GM12878 (cell line): ENCODE measurements around the gene RIOK1.

ENCODE experiments used
- EED ChIP-seq: sonication (generic); IDR thresholded peaks from 2 replicates; pipeline ENCODE4 v1.6.1; 2016; ENCODE audit warnings: antibody characterized with exemption, low read depth
- PML ChIP-seq: IDR thresholded peaks from 2 replicates; pipeline ENCODE4 v1.6.1; 2012; ENCODE audit warnings: low read length, inconsistent platforms
- POLR2A ChIP-seq: IDR thresholded peaks from 2 replicates; pipeline ENCODE4 v1.6.1; 2011; ENCODE audit warnings: low read depth, mild to moderate bottlenecking, low read length
- POLR2AphosphoS5 ChIP-seq: IDR thresholded peaks from 2 replicates; pipeline ENCODE4 v1.6.1; 2011; ENCODE audit warnings: mild to moderate bottlenecking, low read length, inconsistent platforms
- ZNF274 ChIP-seq: IDR thresholded peaks from one replicate; pipeline ENCODE4 v1.8.0; 2011; ENCODE audit not compliant: insufficient read length, insufficient read depth
- ZNF622 ChIP-seq: fragments of 450-650 bp; IDR thresholded peaks from 2 replicates; pipeline ENCODE4 v1.6.1; 2017; ENCODE audit warnings: mild to moderate bottlenecking, inconsistent platforms
- TF ChIP-seq, protein P1 (sequence below), 3 experiments: IDR thresholded peaks in 2 of 3; conservative IDR thresholded peaks in 1 of 3; 2 replicates each; pipeline ENCODE4 v1.5.1; 2011; ENCODE audit warnings: low read depth in 3 of 3, low read length in 3 of 3, mild to moderate bottlenecking in 3 of 3, control low read depth in 2 of 3, moderate library complexity in 2 of 3, inconsistent platforms in 1 of 3, mixed read lengths in 1 of 3; ENCODE audit not compliant: control insufficient read depth in 2 of 3, insufficient read depth in 1 of 3; ENCODE audit errors: extremely low read depth in 1 of 3

GRCh38 chr6:7445885-7446461 is 56.4 kb downstream of the RIOK1 start:
- TF ChIP-seq, protein P1, sequence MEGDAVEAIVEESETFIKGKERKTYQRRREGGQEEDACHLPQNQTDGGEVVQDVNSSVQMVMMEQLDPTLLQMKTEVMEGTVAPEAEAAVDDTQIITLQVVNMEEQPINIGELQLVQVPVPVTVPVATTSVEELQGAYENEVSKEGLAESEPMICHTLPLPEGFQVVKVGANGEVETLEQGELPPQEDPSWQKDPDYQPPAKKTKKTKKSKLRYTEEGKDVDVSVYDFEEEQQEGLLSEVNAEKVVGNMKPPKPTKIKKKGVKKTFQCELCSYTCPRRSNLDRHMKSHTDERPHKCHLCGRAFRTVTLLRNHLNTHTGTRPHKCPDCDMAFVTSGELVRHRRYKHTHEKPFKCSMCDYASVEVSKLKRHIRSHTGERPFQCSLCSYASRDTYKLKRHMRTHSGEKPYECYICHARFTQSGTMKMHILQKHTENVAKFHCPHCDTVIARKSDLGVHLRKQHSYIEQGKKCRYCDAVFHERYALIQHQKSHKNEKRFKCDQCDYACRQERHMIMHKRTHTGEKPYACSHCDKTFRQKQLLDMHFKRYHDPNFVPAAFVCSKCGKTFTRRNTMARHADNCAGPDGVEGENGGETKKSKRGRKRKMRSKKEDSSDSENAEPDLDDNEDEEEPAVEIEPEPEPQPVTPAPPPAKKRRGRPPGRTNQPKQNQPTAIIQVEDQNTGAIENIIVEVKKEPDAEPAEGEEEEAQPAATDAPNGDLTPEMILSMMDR (IDR thresholded peaks at IDR 0.05 in 2 of 3, conservative IDR thresholded peaks at IDR 0.05 in 1 of 3; ENCODE audit: control insufficient read depth in 2 of 3, extremely low read depth in 1 of 3, insufficient read depth in 1 of 3, low read depth in 3 of 3, low read length in 3 of 3), result no peak
- no peak for TF ChIP-seq ZNF274
- no peak for TF ChIP-seq ZNF622
- no peak for TF ChIP-seq PML
- no peak for TF ChIP-seq POLR2AphosphoS5
- no peak for TF ChIP-seq POLR2A
- no peak for TF ChIP-seq EED
